Measurements from ENCODE around the gene RPL19.

RPL19 gene

GRCh38 chr17:39183045-39183444 is 17.0 kb upstream of the RPL19 start:
- Histone ChIP-seq H3K27ac (ENCODE audit: low read length) (no peak overlapping the region), H3K4me3 (ENCODE audit: low read length) (no peak overlapping the region), H2AFZ (ENCODE audit: low read depth, low read length) (no peak overlapping the region), H3K36me3 (replicated peaks; ENCODE audit: low read depth, low read length) (peaks cover 13% of the 10 kb centered on the region), H3K9me3 (ENCODE audit: insufficient read depth, low read length) (no peaks in the 10 kb centered on the region), H3K79me2 (ENCODE audit: low read length) (no peaks in the 10 kb centered on the region), H3K4me1 (ENCODE audit: low read length) (no peaks in the 10 kb centered on the region), H3K9ac (ENCODE audit: low read length) (no peak overlapping the region), H3K27me3 (ENCODE audit: low read depth, low read length) (no peaks in the 10 kb centered on the region), H3K4me2 (ENCODE audit: low read length) (no peak overlapping the region), H4K20me1 (ENCODE audit: insufficient read depth, low read length) (no peaks in the 10 kb centered on the region)
- TF ChIP-seq EZH2phosphoT487 (IDR thresholded peaks at IDR 0.05; ENCODE audit: low read depth) = no peak
- TF ChIP-seq, protein P1, sequence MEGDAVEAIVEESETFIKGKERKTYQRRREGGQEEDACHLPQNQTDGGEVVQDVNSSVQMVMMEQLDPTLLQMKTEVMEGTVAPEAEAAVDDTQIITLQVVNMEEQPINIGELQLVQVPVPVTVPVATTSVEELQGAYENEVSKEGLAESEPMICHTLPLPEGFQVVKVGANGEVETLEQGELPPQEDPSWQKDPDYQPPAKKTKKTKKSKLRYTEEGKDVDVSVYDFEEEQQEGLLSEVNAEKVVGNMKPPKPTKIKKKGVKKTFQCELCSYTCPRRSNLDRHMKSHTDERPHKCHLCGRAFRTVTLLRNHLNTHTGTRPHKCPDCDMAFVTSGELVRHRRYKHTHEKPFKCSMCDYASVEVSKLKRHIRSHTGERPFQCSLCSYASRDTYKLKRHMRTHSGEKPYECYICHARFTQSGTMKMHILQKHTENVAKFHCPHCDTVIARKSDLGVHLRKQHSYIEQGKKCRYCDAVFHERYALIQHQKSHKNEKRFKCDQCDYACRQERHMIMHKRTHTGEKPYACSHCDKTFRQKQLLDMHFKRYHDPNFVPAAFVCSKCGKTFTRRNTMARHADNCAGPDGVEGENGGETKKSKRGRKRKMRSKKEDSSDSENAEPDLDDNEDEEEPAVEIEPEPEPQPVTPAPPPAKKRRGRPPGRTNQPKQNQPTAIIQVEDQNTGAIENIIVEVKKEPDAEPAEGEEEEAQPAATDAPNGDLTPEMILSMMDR (IDR thresholded peaks at IDR 0.05; ENCODE audit: low read depth, low read length) = no peak

DNA sequence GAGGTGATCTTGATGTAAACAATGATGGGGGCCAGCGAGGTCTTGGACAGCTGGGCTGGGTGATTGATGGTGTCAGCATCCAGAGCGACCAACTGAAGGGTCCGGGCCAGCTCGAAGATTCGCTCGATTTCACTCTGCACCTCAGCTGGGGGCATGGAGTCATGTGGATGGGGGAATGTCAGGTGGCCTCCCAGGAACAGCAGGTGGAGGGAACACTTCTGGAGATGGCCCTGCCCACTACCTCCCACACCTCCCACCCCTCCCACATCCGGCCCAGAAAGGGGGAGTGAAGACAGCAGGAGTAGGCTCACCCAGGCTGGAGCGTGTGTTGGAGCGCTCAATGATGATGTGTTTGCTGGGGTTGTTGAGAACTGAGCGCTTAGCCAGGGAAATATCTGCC is 16.4 kb upstream of the RPL19 start:
- TF ChIP-seq, protein P1 (IDR thresholded peaks at IDR 0.05; ENCODE audit: low read depth, low read length) = no peak
- TF ChIP-seq EZH2phosphoT487 (IDR thresholded peaks at IDR 0.05; ENCODE audit: low read depth) = no peak
- Histone ChIP-seq H3K27ac (ENCODE audit: low read length) (no peak overlapping the region), H3K4me1 (ENCODE audit: low read length) (no peaks in the 10 kb centered on the region), H2AFZ (ENCODE audit: low read depth, low read length) (no peak overlapping the region), H3K9ac (ENCODE audit: low read length) (no peak overlapping the region), H3K79me2 (ENCODE audit: low read length) (no peaks in the 10 kb centered on the region), H3K9me3 (ENCODE audit: insufficient read depth, low read length) (no peaks in the 10 kb centered on the region), H4K20me1 (ENCODE audit: insufficient read depth, low read length) (no peaks in the 10 kb centered on the region), H3K27me3 (ENCODE audit: low read depth, low read length) (no peaks in the 10 kb centered on the region), H3K36me3 (replicated peaks; ENCODE audit: low read depth, low read length) (peaks cover 13% of the 10 kb centered on the region), H3K4me2 (ENCODE audit: low read length) (no peak overlapping the region), H3K4me3 (ENCODE audit: low read length) (no peak overlapping the region)

DNA sequence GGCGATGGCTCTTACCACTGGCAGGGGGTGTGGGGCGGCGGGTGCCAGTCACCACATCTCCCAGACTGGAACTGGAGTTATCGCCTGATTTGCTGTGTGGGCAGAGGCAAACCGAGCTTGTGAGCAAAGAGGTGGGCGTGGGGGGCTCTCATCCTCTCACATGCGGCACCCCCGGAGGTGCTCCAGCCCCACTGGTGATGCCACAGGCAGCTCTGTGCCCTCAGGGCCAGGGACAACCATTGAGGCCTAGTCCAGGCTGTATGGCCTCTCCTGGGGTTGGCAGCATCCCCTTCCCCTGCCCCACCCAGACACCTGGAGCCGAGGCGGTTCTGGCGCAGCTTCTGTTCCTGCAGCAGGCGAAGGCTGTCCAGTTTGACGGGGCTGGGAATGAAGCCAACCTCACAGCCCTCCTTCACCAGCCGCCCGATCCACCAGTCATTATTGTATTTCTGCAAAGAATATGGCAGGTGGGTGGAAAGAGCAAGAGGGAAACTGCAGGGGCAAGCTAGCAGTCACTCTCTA is 13.5 kb upstream of the RPL19 start:
- H4K20me1 ChIP-seq (ENCODE audit: insufficient read depth, low read length) = no peaks in the 10 kb centered on the region
- no peaks in the 10 kb centered on the region for H3K9me3 ChIP-seq (ENCODE audit: insufficient read depth, low read length)
- TF ChIP-seq EZH2phosphoT487 (IDR thresholded peaks at IDR 0.05; ENCODE audit: low read depth) = no peak
- TF ChIP-seq, protein P1 (IDR thresholded peaks at IDR 0.05; ENCODE audit: low read depth, low read length) = no peak
- H3K4me2 ChIP-seq (ENCODE audit: low read length) = no peak overlapping the region
- H3K27me3 ChIP-seq (ENCODE audit: low read depth, low read length) = no peaks in the 10 kb centered on the region
- no peaks in the 10 kb centered on the region for H3K79me2 ChIP-seq (ENCODE audit: low read length)
- no peak overlapping the region for H3K4me3 ChIP-seq (ENCODE audit: low read length)
- H3K27ac ChIP-seq (ENCODE audit: low read length) = no peak overlapping the region
- H3K4me1 ChIP-seq (ENCODE audit: low read length) = no peaks in the 10 kb centered on the region
- H3K9ac ChIP-seq (ENCODE audit: low read length) = no peak overlapping the region
- peaks cover 10% of the 10 kb centered on the region for H3K36me3 ChIP-seq (replicated peaks; ENCODE audit: low read depth, low read length)
- no peak overlapping the region for H2AFZ ChIP-seq (ENCODE audit: low read depth, low read length)

- Histone ChIP-seq H3K27me3 (ENCODE audit: low read depth, low read length) (no peaks in the 10 kb centered on the region), H3K27ac (ENCODE audit: low read length) (no peak overlapping the region), H4K20me1 (ENCODE audit: insufficient read depth, low read length) (no peaks in the 10 kb centered on the region), H3K9me3 (ENCODE audit: insufficient read depth, low read length) (no peaks in the 10 kb centered on the region), H2AFZ (ENCODE audit: low read depth, low read length) (no peak overlapping the region), H3K4me1 (ENCODE audit: low read length) (no peaks in the 10 kb centered on the region), H3K4me3 (ENCODE audit: low read length) (no peak overlapping the region), H3K79me2 (ENCODE audit: low read length) (no peaks in the 10 kb centered on the region), H3K9ac (ENCODE audit: low read length) (no peak overlapping the region), H3K4me2 (ENCODE audit: low read length) (no peak overlapping the region), H3K36me3 (replicated peaks; ENCODE audit: low read depth, low read length) (peaks cover 10% of the 10 kb centered on the region)
- no peak for TF ChIP-seq EZH2phosphoT487 (IDR thresholded peaks at IDR 0.05; ENCODE audit: low read depth)
Measured at GRCh38 chr17:39187152-39187830, 12.8 kb upstream of the RPL19 start.
